ENCODE data around the gene SCFD2.

The SCFD2 gene

DNA sequence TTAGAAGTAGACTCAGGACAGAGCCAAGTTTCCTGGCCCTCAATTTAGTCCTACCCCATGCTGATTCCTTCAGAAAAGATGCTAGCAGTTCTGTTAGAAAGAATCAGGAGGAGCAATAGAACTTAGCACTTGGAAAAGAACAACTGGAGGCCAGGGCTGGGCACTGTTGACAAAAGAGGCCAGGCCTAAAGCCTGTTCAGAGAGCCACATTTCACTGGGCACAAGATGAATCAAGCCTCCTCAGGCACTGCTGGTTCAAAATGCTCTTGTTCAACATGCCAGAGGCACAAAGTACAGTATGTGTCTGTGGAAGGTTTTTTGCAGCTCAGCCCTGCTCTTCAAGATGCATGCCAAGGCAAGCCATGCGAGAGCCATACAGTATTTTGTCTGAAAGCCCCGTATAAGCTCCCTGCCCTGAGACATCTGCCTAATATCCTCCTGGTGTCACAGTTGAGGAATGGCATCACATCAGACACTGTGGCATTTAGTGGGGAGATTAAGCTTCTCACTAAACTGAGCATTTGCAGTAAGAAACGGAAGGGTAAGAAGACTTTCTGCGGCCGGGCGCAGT is 450.0 kb downstream of the SCFD2 start:
- CTCF ChIA-PET = no interaction called here
- DNase-seq (ENCODE audit: extremely low spot score) = no peak
- POLR2A ChIA-PET = no interaction called here
- no peak for TF ChIP-seq CTBP1 (IDR thresholded peaks at IDR 0.05; ENCODE audit: borderline replicate concordance)
- TF ChIP-seq LEF1 (IDR thresholded peaks at IDR 0.05; ENCODE audit: borderline replicate concordance) = no peak
- no peak for TF ChIP-seq HDGF (IDR thresholded peaks at IDR 0.05; ENCODE audit: borderline replicate concordance)
- no peak for TF ChIP-seq SUZ12 (IDR thresholded peaks at IDR 0.05)
- TF ChIP-seq TARDBP (IDR thresholded peaks at IDR 0.05) = no peak
- TF ChIP-seq, protein P1, sequence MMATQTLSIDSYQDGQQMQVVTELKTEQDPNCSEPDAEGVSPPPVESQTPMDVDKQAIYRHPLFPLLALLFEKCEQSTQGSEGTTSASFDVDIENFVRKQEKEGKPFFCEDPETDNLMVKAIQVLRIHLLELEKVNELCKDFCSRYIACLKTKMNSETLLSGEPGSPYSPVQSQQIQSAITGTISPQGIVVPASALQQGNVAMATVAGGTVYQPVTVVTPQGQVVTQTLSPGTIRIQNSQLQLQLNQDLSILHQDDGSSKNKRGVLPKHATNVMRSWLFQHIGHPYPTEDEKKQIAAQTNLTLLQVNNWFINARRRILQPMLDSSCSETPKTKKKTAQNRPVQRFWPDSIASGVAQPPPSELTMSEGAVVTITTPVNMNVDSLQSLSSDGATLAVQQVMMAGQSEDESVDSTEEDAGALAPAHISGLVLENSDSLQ (IDR thresholded peaks at IDR 0.05) = no peak
- no peak for TF ChIP-seq ARNT (IDR thresholded peaks at IDR 0.05)
- no peak for TF ChIP-seq NFRKB (IDR thresholded peaks at IDR 0.05)
- TF ChIP-seq BHLHE40 (IDR thresholded peaks at IDR 0.05; ENCODE audit: borderline replicate concordance) = no peak
- no peak for TF ChIP-seq SP1 (IDR thresholded peaks at IDR 0.05)

DNA sequence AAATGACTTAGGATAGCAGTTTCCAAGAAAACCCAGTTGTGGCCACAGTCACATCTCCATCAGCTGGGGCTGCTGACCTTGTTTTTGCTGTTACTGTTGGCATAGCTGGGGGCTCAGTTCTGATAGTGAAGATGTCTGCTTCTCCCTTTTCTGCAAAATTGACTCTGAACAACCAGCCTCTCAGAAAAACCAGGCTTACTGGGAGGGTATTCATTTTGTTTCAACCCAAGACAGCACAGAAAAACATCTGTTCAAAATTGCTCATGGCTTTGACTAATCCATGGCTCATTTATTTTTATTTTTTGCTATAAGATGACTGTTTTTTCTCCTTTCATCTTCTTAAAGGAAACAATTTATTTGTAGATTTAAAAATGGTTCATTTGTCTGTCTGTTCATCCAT is 450.7 kb downstream of the SCFD2 start:
- ChIA-PET CTCF (no interaction called here), POLR2A (interaction anchor here (1.6 kb wide), 1 partner anchor 193 kb away, joined by 7 read pairs; no protein-coding TSS in a partner anchor)
- TF ChIP-seq FOXA1 (IDR thresholded peaks at IDR 0.05) (no peak), L3MBTL2 (conservative IDR thresholded peaks at IDR 0.05) (no peak), FOXK2 (IDR thresholded peaks at IDR 0.05) (no peak), HDGF (IDR thresholded peaks at IDR 0.05; ENCODE audit: borderline replicate concordance) (no peak), BHLHE40 (IDR thresholded peaks at IDR 0.05; ENCODE audit: borderline replicate concordance) (no peak), NFRKB (IDR thresholded peaks at IDR 0.05) (no peak), LEF1 (IDR thresholded peaks at IDR 0.05; ENCODE audit: borderline replicate concordance) (no peak), ZNF384 (IDR thresholded peaks at IDR 0.05) (no peak), SP1 (IDR thresholded peaks at IDR 0.05) (no peak)
- TF ChIP-seq, protein P1 (IDR thresholded peaks at IDR 0.05) = no peak
- no peak for DNase-seq (ENCODE audit: extremely low spot score)

DNA sequence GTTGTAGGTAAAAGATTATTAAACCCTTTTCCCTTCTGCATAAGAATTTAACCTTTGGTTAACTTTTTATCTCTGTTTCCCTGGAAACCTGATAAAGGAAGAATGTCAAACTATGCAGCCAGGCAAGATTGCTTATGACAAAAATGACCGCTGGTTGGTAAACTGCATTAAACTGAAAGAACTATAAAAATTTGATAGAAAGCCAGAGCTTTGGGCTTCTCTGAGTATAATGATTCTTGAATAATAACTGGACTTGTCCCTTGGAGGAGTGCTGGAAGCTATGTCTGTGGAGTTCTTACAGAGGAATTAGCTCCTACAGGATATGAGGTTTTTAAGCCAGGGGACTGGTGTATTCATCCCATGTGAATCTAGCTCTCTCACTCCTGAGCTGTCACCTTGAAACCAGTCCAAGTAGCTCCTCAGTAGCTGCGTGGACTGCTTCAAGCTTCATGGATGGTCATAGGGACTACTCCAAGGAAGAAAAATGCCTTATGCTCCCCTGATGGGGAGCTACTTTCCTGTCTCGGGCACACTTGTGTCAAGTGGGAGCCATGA is 451.7 kb downstream of the SCFD2 start:
- ChIA-PET CTCF (interaction anchor here (0.7 kb wide), 1 partner anchor 187 kb away, joined by 4 read pairs; no protein-coding TSS in a partner anchor), POLR2A (interaction anchor here (1.6 kb wide), 1 partner anchor 192 kb away, joined by 7 read pairs; no protein-coding TSS in a partner anchor)
- no peak for TF ChIP-seq SUZ12 (IDR thresholded peaks at IDR 0.05)
- no peak for TF ChIP-seq FOXA1 (IDR thresholded peaks at IDR 0.05)
- TF ChIP-seq L3MBTL2 (conservative IDR thresholded peaks at IDR 0.05) = no peak
- DNase-seq (ENCODE audit: extremely low spot score) = no peak

DNA sequence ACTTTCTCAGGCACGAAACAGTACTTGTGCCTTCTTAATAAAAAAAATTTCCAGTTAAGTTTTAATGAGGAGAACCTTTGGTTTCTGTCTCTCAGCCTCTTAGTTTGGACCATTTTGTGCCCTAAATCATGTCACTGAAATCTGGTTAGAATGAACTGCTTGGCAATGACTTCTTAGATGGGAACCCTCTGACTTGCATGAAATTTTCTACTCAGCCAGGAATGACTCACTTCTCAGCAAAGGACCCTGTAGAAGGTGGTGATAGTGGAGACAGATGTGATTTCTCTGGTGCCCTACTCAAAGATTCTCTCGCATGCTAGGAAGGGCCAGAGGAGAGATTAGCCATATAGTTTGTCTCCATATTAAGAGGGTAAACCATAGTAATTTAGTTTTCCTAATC is 453.3 kb downstream of the SCFD2 start:
- TF ChIP-seq L3MBTL2 (conservative IDR thresholded peaks at IDR 0.05) = no peak
- no peak for TF ChIP-seq SUZ12 (IDR thresholded peaks at IDR 0.05)
- TF ChIP-seq FOXK2 (IDR thresholded peaks at IDR 0.05) = no peak
- TF ChIP-seq TARDBP (IDR thresholded peaks at IDR 0.05) = no peak
- TF ChIP-seq ELF4 (IDR thresholded peaks at IDR 0.05) = no peak
- no peak for TF ChIP-seq HDGF (IDR thresholded peaks at IDR 0.05; ENCODE audit: borderline replicate concordance)
- no peak for TF ChIP-seq LEF1 (IDR thresholded peaks at IDR 0.05; ENCODE audit: borderline replicate concordance)
- no peak for TF ChIP-seq ZNF384 (IDR thresholded peaks at IDR 0.05)
- TF ChIP-seq, protein P1 (IDR thresholded peaks at IDR 0.05) = no peak
- no peak for TF ChIP-seq SP1 (IDR thresholded peaks at IDR 0.05)
- no peak for TF ChIP-seq BHLHE40 (IDR thresholded peaks at IDR 0.05; ENCODE audit: borderline replicate concordance)
- no peak for TF ChIP-seq FOXA1 (IDR thresholded peaks at IDR 0.05)
- no peak for TF ChIP-seq CTBP1 (IDR thresholded peaks at IDR 0.05; ENCODE audit: borderline replicate concordance)
- no peak for TF ChIP-seq ARNT (IDR thresholded peaks at IDR 0.05)
- TF ChIP-seq NFRKB (IDR thresholded peaks at IDR 0.05) = no peak
- no peak for TF ChIP-seq FOXM1 (IDR thresholded peaks at IDR 0.05; ENCODE audit: borderline replicate concordance)
- ChIA-PET POLR2A (no interaction called here), CTCF (interaction anchor here (0.7 to 1.3 kb wide), 3 partner anchors 18 to 53 kb away, joined by 3 to 9 read pairs (median 3); no protein-coding TSS in a partner anchor)
- no peak for DNase-seq (ENCODE audit: extremely low spot score)

DNA sequence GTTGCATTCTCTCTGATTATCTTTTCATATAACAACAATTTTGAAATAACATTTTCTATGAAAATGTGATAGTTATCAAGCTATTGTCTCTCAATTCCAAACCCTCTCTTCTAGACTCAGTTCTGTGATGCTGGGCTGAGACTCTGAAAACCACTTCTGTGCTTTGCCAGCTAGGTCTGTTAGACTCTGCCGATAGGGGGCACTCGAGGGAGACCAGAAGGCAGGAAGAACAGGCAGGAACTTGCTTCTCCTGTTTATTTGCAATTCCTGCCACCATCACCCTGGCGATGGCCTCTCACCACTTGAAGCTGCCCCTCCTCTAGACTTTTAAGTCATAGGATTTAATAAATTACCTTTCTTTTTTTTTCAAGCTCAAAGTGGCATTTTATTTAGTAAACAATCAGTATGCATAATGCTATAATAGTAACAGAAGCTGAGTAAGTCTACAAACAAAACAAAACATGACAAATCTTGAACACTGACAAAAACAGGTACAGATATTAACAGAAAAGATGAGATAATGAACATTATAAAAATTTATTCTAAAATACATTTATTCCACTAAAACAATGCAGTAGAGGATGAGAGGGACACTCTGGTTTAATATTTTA is 454.1 kb downstream of the SCFD2 start:
- no peak for TF ChIP-seq LEF1 (IDR thresholded peaks at IDR 0.05; ENCODE audit: borderline replicate concordance)
- TF ChIP-seq BHLHE40 (IDR thresholded peaks at IDR 0.05; ENCODE audit: borderline replicate concordance) = no peak
- no peak for TF ChIP-seq FOXK2 (IDR thresholded peaks at IDR 0.05)
- TF ChIP-seq SUZ12 (IDR thresholded peaks at IDR 0.05) = no peak
- no peak for TF ChIP-seq L3MBTL2 (conservative IDR thresholded peaks at IDR 0.05)
- TF ChIP-seq TARDBP (IDR thresholded peaks at IDR 0.05) = no peak
- no peak for TF ChIP-seq ELF4 (IDR thresholded peaks at IDR 0.05)
- no peak for TF ChIP-seq HDGF (IDR thresholded peaks at IDR 0.05; ENCODE audit: borderline replicate concordance)
- TF ChIP-seq ARNT (IDR thresholded peaks at IDR 0.05) = no peak
- TF ChIP-seq ZNF384 (IDR thresholded peaks at IDR 0.05) = no peak
- TF ChIP-seq FOXM1 (IDR thresholded peaks at IDR 0.05; ENCODE audit: borderline replicate concordance) = no peak
- TF ChIP-seq NFRKB (IDR thresholded peaks at IDR 0.05) = no peak
- ChIA-PET POLR2A (no interaction called here), CTCF (interaction anchor here (0.6 to 1.6 kb wide), 13 partner anchors 11 to 1307 kb away, joined by 3 to 9 read pairs (median 3); no protein-coding TSS in a partner anchor)
- peak; percentile 77 for DNase-seq (ENCODE audit: extremely low spot score)

DNA sequence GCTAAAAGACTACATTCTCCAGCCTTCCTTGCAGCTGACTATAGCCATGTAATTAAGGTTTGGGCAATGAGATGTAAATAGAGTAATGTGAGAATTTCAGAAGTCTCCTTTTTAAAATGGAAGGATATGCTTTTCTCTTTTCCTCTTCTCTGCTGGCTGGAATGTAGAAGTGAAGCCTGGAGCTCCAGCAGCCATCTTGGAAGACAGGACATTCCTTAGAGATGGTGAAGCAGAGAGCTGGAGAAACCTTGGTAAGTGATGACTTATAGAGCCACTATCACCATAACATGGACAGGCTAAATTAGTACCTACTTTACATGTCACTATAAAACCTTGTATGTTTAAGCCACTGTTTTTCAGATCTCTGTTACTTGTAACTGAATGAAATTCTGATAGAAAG is 455.7 kb downstream of the SCFD2 start:
- DNase-seq (ENCODE audit: extremely low spot score) = no peak
- CTCF ChIA-PET = no interaction called here
- TF ChIP-seq, protein P1 (IDR thresholded peaks at IDR 0.05) = no peak
- TF ChIP-seq ELF4 (IDR thresholded peaks at IDR 0.05) (no peak), SP1 (IDR thresholded peaks at IDR 0.05) (no peak), LEF1 (IDR thresholded peaks at IDR 0.05; ENCODE audit: borderline replicate concordance) (no peak), HDGF (IDR thresholded peaks at IDR 0.05; ENCODE audit: borderline replicate concordance) (no peak), FOXM1 (IDR thresholded peaks at IDR 0.05; ENCODE audit: borderline replicate concordance) (no peak), L3MBTL2 (conservative IDR thresholded peaks at IDR 0.05) (no peak), TARDBP (IDR thresholded peaks at IDR 0.05) (no peak), FOXA1 (IDR thresholded peaks at IDR 0.05) (no peak), NFRKB (IDR thresholded peaks at IDR 0.05) (no peak)
- POLR2A ChIA-PET = interaction anchor here (0.6 kb wide), 1 partner anchor 79 kb away, joined by 4 read pairs; no protein-coding TSS in a partner anchor
